Mucosa of descending colon (tissue), 3 donors: Measurements from ENCODE around the gene PIM1. TPM values are rescaled to one million over a fixed set of nuclear protein-coding genes. Genes with fewer than 3 reads are reported as not detected.
A peak's percentile ranks its signal among the peaks of the same experiment; 100 is the strongest.
"Not testable (repeated sequence)": the region's sequence is repeated elsewhere in the genome, so short reads cannot be mapped to it uniquely, and the experiment has no call there.

Experiments used
- ATAC-seq: fragments of 200-7000 bp; cut with Tn5 transposase; one replicate; pipeline ENCODE4 v1.9.1; 2020; ENCODE audit warnings: mild to moderate bottlenecking, moderate library complexity
- DNase-seq, 3 donors: peaks; one replicate each; pipeline ENCODE4 v3.0.0-alpha.2; 2020
- H3K36me3 ChIP-seq: fragments of 200-600 bp; one replicate; pipeline ENCODE4 v1.8.0; 2021; ENCODE audit warnings: low read depth, mild to moderate bottlenecking
- H3K4me1 ChIP-seq: fragments of 200-600 bp; one replicate; pipeline ENCODE4 v1.8.0; 2021; ENCODE audit warnings: low read depth, mild to moderate bottlenecking
- H3K4me3 ChIP-seq: fragments of 200-600 bp; one replicate; pipeline ENCODE4 v1.8.0; 2021; ENCODE audit warnings: mild to moderate bottlenecking
- H3K9me3 ChIP-seq: fragments of 200-600 bp; one replicate; pipeline ENCODE4 v1.8.0; 2021; ENCODE audit warnings: mild to moderate bottlenecking
- CTCF ChIP-seq: fragments of 200-600 bp; IDR thresholded peaks from one replicate; pipeline ENCODE4 v1.8.0; 2022; ENCODE audit warnings: antibody characterized with exemption, mild to moderate bottlenecking
- intact Hi-C, 2 donors: fragments of 100-400 bp; cut with DNase I in 1 of 2; cut with micrococcal nuclease in 1 of 2; formaldehyde crosslinking; loops; one replicate each; pipeline versions ENCODE4 v1.11.0 to v1.11.1; 2022; cut with DNase I, micrococcal nuclease
- total RNA-seq, 3 donors: library from RNA; stranded (reverse); fragmentation: NEBNext Ultra II Directional in 2 of 3; extraction: Animal tissue kit (Norgen Biotek cat#: 25700) in 2 of 3; gene quantifications; one replicate each; pipeline versions ENCODE4 v1.2.1 to v1.2.4, GENCODE V29; 2021 to 2023
- donor health status: DM: no; HTN: no; CAD: no; lungs with moderate emphysema.
- donor health status: DM: no; HTN: no; CAD: no.
- donor health status: DM: no; HTN: yes; CAD: no.

PIM1 gene
- total RNA-seq, 3 donors from 2014 or later, result 36.9 to 84.1 (median 56.0) TPM

GRCh38 chr6:37188962-37189510 is 19.1 kb downstream of the PIM1 start:
- DNase-seq, result no peak
- intact Hi-C loops, result no loop called here
- TF ChIP-seq CTCF, result no peak
- H3K36me3 ChIP-seq, result no peaks in the 10 kb centered on the region
- no peak overlapping the region for H3K4me3 ChIP-seq
- H3K4me1 ChIP-seq, result no peaks in the 10 kb centered on the region
- no peaks in the 10 kb centered on the region for H3K9me3 ChIP-seq
- no peak for ATAC-seq

- DNase-seq (peak in 1 of 3 donors; percentile 11), ATAC-seq (no peak)
- intact Hi-C loops, result no loop called here
- no peak for TF ChIP-seq CTCF
- H3K4me3 ChIP-seq, result no peak overlapping the region
- no peaks in the 10 kb centered on the region for H3K36me3 ChIP-seq
- H3K4me1 ChIP-seq, result no peaks in the 10 kb centered on the region
- no peaks in the 10 kb centered on the region for H3K9me3 ChIP-seq
These were observed 20.2 kb downstream of the PIM1 start for GRCh38 chr6:37190159-37190535.

GRCh38 chr6:37192666-37193065 is 22.7 kb downstream of the PIM1 start:
- Histone ChIP-seq H3K4me1 (no peaks in the 10 kb centered on the region), H3K4me3 (no peak overlapping the region), H3K36me3 (no peaks in the 10 kb centered on the region), H3K9me3 (no peaks in the 10 kb centered on the region)
- intact Hi-C loops, result no loop called here
- TF ChIP-seq CTCF, result no peak
- DNase-seq, result no peak
- ATAC-seq, result peak; percentile 21

GRCh38 chr6:37194886-37195285 is 24.9 kb downstream of the PIM1 start:
- intact Hi-C loops, ATAC-seq, H3K9me3 ChIP-seq, H3K36me3 ChIP-seq, H3K4me3 ChIP-seq, DNase-seq, H3K4me1 ChIP-seq: not testable (repeated sequence)

GRCh38 chr6:37196451-37196850 is 26.5 kb downstream of the PIM1 start:
- DNase-seq, intact Hi-C loops, H3K4me3 ChIP-seq, H3K4me1 ChIP-seq, H3K36me3 ChIP-seq, ATAC-seq, H3K9me3 ChIP-seq: not testable (repeated sequence)

- Histone ChIP-seq H3K9me3 (no peaks in the 10 kb centered on the region), H3K36me3 (no peaks in the 10 kb centered on the region), H3K4me3 (no peak overlapping the region), H3K4me1 (peaks cover 18% of the 10 kb centered on the region)
- DNase-seq, result no peak
- no peak for TF ChIP-seq CTCF
- no peak for ATAC-seq
- intact Hi-C loops, result loop anchor here (10.0 kb wide), 1 partner anchor 175 kb away; no protein-coding TSS in a partner anchor
These were observed 30.1 kb downstream of the PIM1 start for GRCh38 chr6:37200085-37200484.

GRCh38 chr6:37201726-37202125 is 31.8 kb downstream of the PIM1 start:
- intact Hi-C loops, result loop anchor here (10.0 kb wide), 1 partner anchor 177 kb away; no protein-coding TSS in a partner anchor
- Histone ChIP-seq H3K9me3 (no peaks in the 10 kb centered on the region), H3K4me3 (no peak overlapping the region), H3K4me1 (peaks cover 18% of the 10 kb centered on the region), H3K36me3 (no peaks in the 10 kb centered on the region)
- ATAC-seq, result no peak
- DNase-seq, result no peak
- TF ChIP-seq CTCF, result no peak
